ENCODE measurements around the gene ASB10. TPM values are rescaled to one million over a fixed set of nuclear protein-coding genes. Genes with fewer than 3 reads are reported as not detected.

Gene ASB10
- total RNA-seq, 2 donors from 2014 or later, result not detected

DNA sequence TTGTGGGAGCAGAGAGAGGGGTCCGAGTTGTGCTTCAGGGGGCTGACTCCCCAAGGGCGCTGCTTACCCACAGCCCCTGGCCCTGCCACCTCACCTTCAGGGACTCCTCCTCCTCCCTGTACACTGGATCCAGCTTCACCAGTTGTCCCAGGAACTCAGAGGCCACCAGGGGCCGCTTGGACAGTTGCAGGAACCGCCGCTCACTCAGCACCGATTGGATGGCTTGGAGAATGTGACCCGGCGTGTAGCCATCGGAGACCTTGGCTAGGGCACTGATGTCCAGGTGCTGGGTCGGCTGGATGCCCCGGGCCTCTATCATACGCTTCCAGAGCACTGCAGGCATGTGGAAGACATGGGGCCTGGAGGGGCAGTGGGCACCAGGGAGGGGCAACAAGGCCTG is 4.5 kb upstream of the ASB10 start:
- no peaks in the 10 kb centered on the region for H3K36me3 ChIP-seq
- no peak for DNase-seq (ENCODE audit: low spot score)
- intact Hi-C loops (cut with DNase I), result no loop called here
- H3K9me3 ChIP-seq, result no peaks in the 10 kb centered on the region
- no peak overlapping the region for H3K4me3 ChIP-seq
- H3K27ac ChIP-seq, result no peak overlapping the region
- WGBS, result 78% methylated on average over 9 of the region's 12 CpGs
- H3K27me3 ChIP-seq (replicated peaks; ENCODE audit: insufficient read depth), result no peaks in the 10 kb centered on the region
- TF ChIP-seq, protein P1, sequence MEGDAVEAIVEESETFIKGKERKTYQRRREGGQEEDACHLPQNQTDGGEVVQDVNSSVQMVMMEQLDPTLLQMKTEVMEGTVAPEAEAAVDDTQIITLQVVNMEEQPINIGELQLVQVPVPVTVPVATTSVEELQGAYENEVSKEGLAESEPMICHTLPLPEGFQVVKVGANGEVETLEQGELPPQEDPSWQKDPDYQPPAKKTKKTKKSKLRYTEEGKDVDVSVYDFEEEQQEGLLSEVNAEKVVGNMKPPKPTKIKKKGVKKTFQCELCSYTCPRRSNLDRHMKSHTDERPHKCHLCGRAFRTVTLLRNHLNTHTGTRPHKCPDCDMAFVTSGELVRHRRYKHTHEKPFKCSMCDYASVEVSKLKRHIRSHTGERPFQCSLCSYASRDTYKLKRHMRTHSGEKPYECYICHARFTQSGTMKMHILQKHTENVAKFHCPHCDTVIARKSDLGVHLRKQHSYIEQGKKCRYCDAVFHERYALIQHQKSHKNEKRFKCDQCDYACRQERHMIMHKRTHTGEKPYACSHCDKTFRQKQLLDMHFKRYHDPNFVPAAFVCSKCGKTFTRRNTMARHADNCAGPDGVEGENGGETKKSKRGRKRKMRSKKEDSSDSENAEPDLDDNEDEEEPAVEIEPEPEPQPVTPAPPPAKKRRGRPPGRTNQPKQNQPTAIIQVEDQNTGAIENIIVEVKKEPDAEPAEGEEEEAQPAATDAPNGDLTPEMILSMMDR (IDR thresholded peaks at IDR 0.05), result no peak
- no peak for TF ChIP-seq POLR2AphosphoS5 (IDR thresholded peaks at IDR 0.05)
- H3K4me1 ChIP-seq (replicated peaks), result no peaks in the 10 kb centered on the region

DNA sequence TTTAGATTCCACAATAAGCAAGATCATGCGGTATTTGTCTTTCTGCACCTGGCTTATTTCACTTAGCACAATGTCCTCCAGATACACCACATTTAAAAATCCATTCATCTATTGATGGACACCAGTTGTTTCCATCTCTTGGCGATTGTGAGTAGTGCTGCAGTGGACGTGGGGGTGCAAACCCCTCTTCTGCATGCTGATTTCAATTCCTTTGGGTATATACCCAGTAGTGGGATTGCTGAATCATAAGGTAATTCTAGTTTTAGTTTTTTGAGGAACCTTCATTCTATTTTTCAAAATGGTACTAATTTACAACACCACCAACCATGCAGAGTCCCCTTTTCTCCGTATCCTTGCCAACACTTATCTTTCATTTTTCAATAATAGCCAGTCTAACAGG is 2.0 kb upstream of the ASB10 start:
- TF ChIP-seq, protein P1 (IDR thresholded peaks at IDR 0.05), result no peak
- no peak for TF ChIP-seq POLR2A (IDR thresholded peaks at IDR 0.05)
- WGBS, result 73% methylated on average over 4 of the region's 4 CpGs
- no peaks in the 10 kb centered on the region for H3K4me1 ChIP-seq (replicated peaks)
- DNase-seq (ENCODE audit: low spot score), result no peak
- no peaks in the 10 kb centered on the region for H3K36me3 ChIP-seq
- H3K4me3 ChIP-seq, result no peak overlapping the region
- intact Hi-C loops (cut with DNase I), result no loop called here
- no peak overlapping the region for H3K27ac ChIP-seq
- H3K9me3 ChIP-seq, result no peaks in the 10 kb centered on the region
- H3K27me3 ChIP-seq (replicated peaks; ENCODE audit: insufficient read depth), result no peaks in the 10 kb centered on the region

DNA sequence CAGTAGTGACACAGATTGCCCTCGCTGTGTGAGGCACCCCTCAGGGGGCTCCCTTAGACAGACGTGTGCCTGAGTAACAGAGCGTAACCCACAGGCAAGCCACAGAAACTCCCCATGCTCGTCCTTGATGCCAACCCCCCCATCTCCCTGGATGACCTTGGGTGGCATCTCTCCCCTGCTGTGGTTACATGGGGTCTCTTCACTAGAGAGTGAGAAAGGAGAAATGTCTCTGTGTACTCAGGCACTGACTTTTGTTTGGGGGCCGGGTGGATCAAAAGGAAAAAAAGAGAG is 1.1 kb upstream of the ASB10 start:
- no peak for DNase-seq (ENCODE audit: low spot score)
- H3K36me3 ChIP-seq, result no peaks in the 10 kb centered on the region
- WGBS, result 61% methylated on average over 5 of the region's 5 CpGs
- no peaks in the 10 kb centered on the region for H3K9me3 ChIP-seq
- H3K27me3 ChIP-seq (replicated peaks; ENCODE audit: insufficient read depth), result no peaks in the 10 kb centered on the region
- intact Hi-C loops (cut with DNase I), result no loop called here
- no peaks in the 10 kb centered on the region for H3K4me1 ChIP-seq (replicated peaks)
- H3K4me3 ChIP-seq, result no peak overlapping the region
- no peak overlapping the region for H3K27ac ChIP-seq
- TF ChIP-seq POLR2AphosphoS5 (IDR thresholded peaks at IDR 0.05) (no peak), POLR2A (IDR thresholded peaks at IDR 0.05) (no peak)
- TF ChIP-seq, protein P1 (IDR thresholded peaks at IDR 0.05), result no peak

DNA sequence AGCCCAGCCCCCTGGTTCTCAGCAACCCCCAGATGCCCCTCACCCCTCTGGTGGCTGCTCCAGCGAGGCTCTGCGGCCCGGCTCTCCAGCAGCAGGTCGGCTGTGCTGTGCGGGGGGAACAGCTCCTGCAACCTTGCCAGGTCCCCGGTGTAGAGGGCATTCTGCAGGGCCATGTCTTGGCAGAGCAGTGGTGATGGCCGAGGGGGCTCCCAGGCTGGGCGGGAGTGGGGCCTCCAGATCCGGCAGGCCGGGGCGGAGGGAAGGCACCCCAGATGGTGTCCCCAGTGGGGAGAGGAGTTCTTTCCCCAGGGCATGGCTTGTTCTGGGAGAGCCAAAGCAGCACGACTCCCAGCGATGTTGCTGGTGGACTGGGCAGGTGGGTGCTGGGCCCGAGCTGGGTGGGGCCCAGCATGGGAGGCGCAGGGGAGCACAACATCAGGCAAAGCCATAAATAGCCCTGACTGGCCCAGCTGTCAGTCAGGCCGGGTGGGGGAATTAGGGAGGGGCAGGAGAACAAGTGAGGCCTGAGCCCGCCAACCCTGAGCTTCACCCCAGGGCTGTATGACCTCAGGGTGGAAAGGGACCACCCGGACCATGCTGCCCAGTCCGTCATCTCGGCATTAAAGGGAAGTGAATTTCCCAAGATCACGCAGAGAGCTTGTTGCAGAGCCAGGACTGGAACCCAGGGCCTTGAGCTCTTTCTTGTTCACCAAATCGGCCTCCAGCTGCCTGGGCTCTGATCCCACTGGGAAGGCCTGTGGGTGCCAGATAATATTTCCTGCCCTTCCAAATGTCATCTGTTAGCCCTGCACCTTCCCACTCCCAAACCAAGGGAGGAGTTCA is 580 bp upstream of the ASB10 start:
- no peaks in the 10 kb centered on the region for H3K4me1 ChIP-seq (replicated peaks)
- intact Hi-C loops (cut with DNase I), result no loop called here
- 76% methylated on average over 20 of the region's 22 CpGs for WGBS
- no peaks in the 10 kb centered on the region for H3K36me3 ChIP-seq
- TF ChIP-seq POLR2A (IDR thresholded peaks at IDR 0.05) (no peak), POLR2AphosphoS5 (IDR thresholded peaks at IDR 0.05) (no peak)
- TF ChIP-seq, protein P1 (IDR thresholded peaks at IDR 0.05), result no peak
- no peaks in the 10 kb centered on the region for H3K9me3 ChIP-seq
- no peak overlapping the region for H3K4me3 ChIP-seq
- DNase-seq (ENCODE audit: low spot score), result no peak
- no peak overlapping the region for H3K27ac ChIP-seq
- no peaks in the 10 kb centered on the region for H3K27me3 ChIP-seq (replicated peaks; ENCODE audit: insufficient read depth)

Measured in prostate gland (tissue), 2 donors.